ENCODE results near the gene PPM1D.

Gene PPM1D

GRCh38 chr17:60645918-60646523 lies 46.0 kb downstream of the PPM1D start:
- Histone ChIP-seq H3K4me3 (ENCODE audit: low read length) (no peak overlapping the region), H3K9me3 (ENCODE audit: insufficient read depth, low read length) (no peaks in the 10 kb centered on the region), H3K79me2 (ENCODE audit: low read length) (peaks cover 12% of the 10 kb centered on the region), H2AFZ (ENCODE audit: low read depth, low read length) (no peak overlapping the region), H3K4me2 (ENCODE audit: low read length) (no peak overlapping the region), H3K9ac (ENCODE audit: low read length) (no peak overlapping the region), H3K27me3 (ENCODE audit: low read depth, low read length) (no peaks in the 10 kb centered on the region), H4K20me1 (ENCODE audit: insufficient read depth, low read length) (peaks cover 17% of the 10 kb centered on the region), H3K27ac (ENCODE audit: low read length) (no peak overlapping the region), H3K36me3 (replicated peaks; ENCODE audit: low read depth, low read length) (peaks cover 13% of the 10 kb centered on the region), H3K4me1 (ENCODE audit: low read length) (peaks cover 6% of the 10 kb centered on the region)
- TF ChIP-seq EZH2phosphoT487 (IDR thresholded peaks at IDR 0.05; ENCODE audit: low read depth) = no peak
- no peak for TF ChIP-seq CTCF (IDR thresholded peaks at IDR 0.05; ENCODE audit: low read depth, low read length)

- Histone ChIP-seq H3K9ac (ENCODE audit: low read length) (no peak overlapping the region), H4K20me1 (ENCODE audit: insufficient read depth, low read length) (peaks cover 14% of the 10 kb centered on the region), H3K4me1 (ENCODE audit: low read length) (peaks cover 5% of the 10 kb centered on the region), H3K4me3 (ENCODE audit: low read length) (no peak overlapping the region), H2AFZ (ENCODE audit: low read depth, low read length) (no peak overlapping the region), H3K79me2 (ENCODE audit: low read length) (peaks cover 5% of the 10 kb centered on the region; the same call in 1 of the 2 replicates), H3K27me3 (ENCODE audit: low read depth, low read length) (no peaks in the 10 kb centered on the region), H3K36me3 (replicated peaks; ENCODE audit: low read depth, low read length) (peaks cover 17% of the 10 kb centered on the region), H3K9me3 (ENCODE audit: insufficient read depth, low read length) (no peaks in the 10 kb centered on the region), H3K4me2 (ENCODE audit: low read length) (no peak overlapping the region), H3K27ac (ENCODE audit: low read length) (no peak overlapping the region)
- no peak for TF ChIP-seq EZH2phosphoT487 (IDR thresholded peaks at IDR 0.05; ENCODE audit: low read depth)
- no peak for TF ChIP-seq CTCF (IDR thresholded peaks at IDR 0.05; ENCODE audit: low read depth, low read length)
These were observed 46.7 kb downstream of the PPM1D start for GRCh38 chr17:60646701-60647100.

- peaks cover 8% of the 10 kb centered on the region for H3K79me2 ChIP-seq (ENCODE audit: low read length)
- TF ChIP-seq CTCF (IDR thresholded peaks at IDR 0.05; ENCODE audit: low read depth, low read length) = no peak
- TF ChIP-seq EZH2phosphoT487 (IDR thresholded peaks at IDR 0.05; ENCODE audit: low read depth) = no peak
- H3K9ac ChIP-seq (ENCODE audit: low read length) = no peak overlapping the region
- H3K9me3 ChIP-seq (ENCODE audit: insufficient read depth, low read length) = no peaks in the 10 kb centered on the region
- no peak overlapping the region for H2AFZ ChIP-seq (ENCODE audit: low read depth, low read length)
- H3K4me3 ChIP-seq (ENCODE audit: low read length) = no peak overlapping the region
- H3K4me2 ChIP-seq (ENCODE audit: low read length) = no peak overlapping the region
- H3K36me3 ChIP-seq (replicated peaks; ENCODE audit: low read depth, low read length) = peaks cover 19% of the 10 kb centered on the region
- peaks cover 11% of the 10 kb centered on the region for H3K4me1 ChIP-seq (ENCODE audit: low read length)
- peaks cover 20% of the 10 kb centered on the region for H4K20me1 ChIP-seq (ENCODE audit: insufficient read depth, low read length)
- no peak overlapping the region for H3K27ac ChIP-seq (ENCODE audit: low read length)
- no peaks in the 10 kb centered on the region for H3K27me3 ChIP-seq (ENCODE audit: low read depth, low read length)
These were observed 47.7 kb downstream of the PPM1D start for GRCh38 chr17:60647705-60648104.

- Histone ChIP-seq H3K27ac (ENCODE audit: low read length) (no peak overlapping the region), H3K4me2 (ENCODE audit: low read length) (peak overlapping the region; percentile 55), H3K79me2 (ENCODE audit: low read length) (peaks cover 24% of the 10 kb centered on the region)
These were observed 52.7 kb downstream of the PPM1D start for GRCh38 chr17:60652454-60653247.

More at GRCh38 chr17:60652454-60653247, 52.7 kb downstream of the PPM1D start:
- Histone ChIP-seq H3K27me3 (ENCODE audit: low read depth, low read length) (no peaks in the 10 kb centered on the region), H2AFZ (ENCODE audit: low read depth, low read length) (no peak overlapping the region), H3K9me3 (ENCODE audit: insufficient read depth, low read length) (no peaks in the 10 kb centered on the region), H3K36me3 (replicated peaks; ENCODE audit: low read depth, low read length) (peaks cover 24% of the 10 kb centered on the region), H3K9ac (ENCODE audit: low read length) (no peak overlapping the region), H3K4me3 (ENCODE audit: low read length) (no peak overlapping the region), H4K20me1 (ENCODE audit: insufficient read depth, low read length) (peaks cover 40% of the 10 kb centered on the region), H3K4me1 (ENCODE audit: low read length) (peaks cover 17% of the 10 kb centered on the region)
- no peak for TF ChIP-seq EZH2phosphoT487 (IDR thresholded peaks at IDR 0.05; ENCODE audit: low read depth)
- TF ChIP-seq CTCF (IDR thresholded peaks at IDR 0.05; ENCODE audit: low read depth, low read length) = no peak

Measured in OCI-LY3 (cell line).